Measurements from ENCODE around the gene OR6C68.
A peak's percentile ranks its signal among the peaks of the same experiment; 100 is the strongest.

Gene OR6C68

DNA sequence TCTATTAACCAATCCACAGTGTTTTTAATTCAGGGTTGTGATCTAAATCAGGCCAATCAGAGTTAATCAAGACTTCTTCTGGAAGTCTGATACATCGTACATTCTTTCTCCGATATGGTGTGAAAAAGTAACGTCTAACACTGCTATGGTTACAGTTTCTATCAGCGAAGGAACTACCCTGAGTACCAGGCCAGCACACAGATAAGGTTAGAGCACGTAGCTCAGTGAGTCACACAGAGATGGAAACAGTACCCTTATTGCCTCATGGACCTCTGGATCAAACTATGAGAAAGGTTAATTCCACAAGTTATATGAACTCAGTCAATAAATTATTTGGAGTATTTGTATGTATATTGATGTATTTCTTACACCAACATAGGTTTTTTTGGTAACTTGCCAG lies 3.3 kb downstream of the OR6C68 start:
- no peaks in the 10 kb centered on the region for H3K79me2 ChIP-seq (ENCODE audit: control insufficient read depth, insufficient read depth, low read length)
- DNase-seq = no peak
- no peaks in the 10 kb centered on the region for H3K27me3 ChIP-seq (ENCODE audit: insufficient read depth, low read length, poor library complexity)
- H3K9ac ChIP-seq (ENCODE audit: low read length) = no peak overlapping the region
- no peak overlapping the region for H3K4me2 ChIP-seq (ENCODE audit: low read length)
- H2BK120ac ChIP-seq (ENCODE audit: low read depth, low read length) = no peak overlapping the region
- WGBS (ENCODE audit: extremely low coverage, insufficient coverage, low lambda C conversion rate) = no CpG with 5 or more reads among the region's 5 CpGs
- H3K4me1 ChIP-seq (ENCODE audit: control insufficient read depth, low read depth, low read length) = no peaks in the 10 kb centered on the region
- H3K36me3 ChIP-seq (ENCODE audit: control insufficient read depth, insufficient read depth, low read length) = no peaks in the 10 kb centered on the region
- no peak overlapping the region for H3K4me3 ChIP-seq (ENCODE audit: low read length)
- no peak overlapping the region for H3K56ac ChIP-seq (ENCODE audit: low read length)
- no peak overlapping the region for H3K27ac ChIP-seq (ENCODE audit: low read depth, low read length)
- no peak overlapping the region for H4K8ac ChIP-seq (ENCODE audit: low read depth, low read length)
- H3K23ac ChIP-seq (ENCODE audit: low read length) = no peak overlapping the region
- H3K79me1 ChIP-seq (ENCODE audit: low read length) = no peaks in the 10 kb centered on the region
- H2BK5ac ChIP-seq (ENCODE audit: low read length) = no peak overlapping the region
- no peak overlapping the region for H4K5ac ChIP-seq (ENCODE audit: low read length)
- no peak overlapping the region for H3K4ac ChIP-seq (ENCODE audit: low read depth, low read length)
- H2BK15ac ChIP-seq (replicated peaks; ENCODE audit: low read depth) = no peak overlapping the region
- H2AK5ac ChIP-seq (ENCODE audit: low read length) = no peak overlapping the region
- no peak overlapping the region for H3K18ac ChIP-seq (ENCODE audit: low read length)

DNA sequence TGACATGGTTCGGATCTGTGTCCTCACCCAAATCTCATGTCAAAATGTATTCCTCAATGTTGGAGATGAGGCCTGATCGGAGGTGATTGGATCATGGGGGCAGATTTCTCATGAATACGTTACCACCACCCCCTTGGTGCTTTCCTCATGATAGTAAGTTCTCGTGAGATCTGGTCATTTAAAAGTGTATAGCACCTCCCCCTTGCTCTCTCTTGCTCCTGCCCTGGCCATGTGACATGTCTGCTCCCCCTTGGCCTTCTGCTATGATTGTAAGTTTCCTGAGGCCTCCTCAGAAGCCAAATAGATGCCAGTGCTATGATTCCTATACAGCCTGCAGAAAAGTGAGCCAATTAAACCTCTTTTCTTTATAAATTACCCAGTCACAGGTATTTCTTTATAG lies 7.1 kb downstream of the OR6C68 start:
- Histone ChIP-seq H3K4me3 (ENCODE audit: low read length) (no peak overlapping the region), H2BK5ac (ENCODE audit: low read length) (no peak overlapping the region), H2AK5ac (ENCODE audit: low read length) (no peak overlapping the region), H3K4ac (ENCODE audit: low read depth, low read length) (no peak overlapping the region), H3K9ac (ENCODE audit: low read length) (no peak overlapping the region), H3K27me3 (ENCODE audit: insufficient read depth, low read length, poor library complexity) (no peaks in the 10 kb centered on the region), H3K56ac (ENCODE audit: low read length) (no peak overlapping the region), H2BK15ac (replicated peaks; ENCODE audit: low read depth) (no peak overlapping the region), H3K36me3 (ENCODE audit: control insufficient read depth, insufficient read depth, low read length) (no peaks in the 10 kb centered on the region), H3K4me2 (ENCODE audit: low read length) (no peak overlapping the region), H3K79me1 (ENCODE audit: low read length) (no peaks in the 10 kb centered on the region), H3K18ac (ENCODE audit: low read length) (no peak overlapping the region), H3K27ac (ENCODE audit: low read depth, low read length) (no peak overlapping the region), H4K8ac (ENCODE audit: low read depth, low read length) (no peak overlapping the region), H2BK120ac (ENCODE audit: low read depth, low read length) (no peak overlapping the region), H3K4me1 (ENCODE audit: control insufficient read depth, low read depth, low read length) (no peaks in the 10 kb centered on the region), H4K5ac (ENCODE audit: low read length) (no peak overlapping the region), H3K23ac (ENCODE audit: low read length) (no peak overlapping the region), H3K79me2 (ENCODE audit: control insufficient read depth, insufficient read depth, low read length) (no peaks in the 10 kb centered on the region)
- no CpG with 5 or more reads among the region's 4 CpGs for WGBS (ENCODE audit: extremely low coverage, insufficient coverage, low lambda C conversion rate)
- no peak for DNase-seq

DNA sequence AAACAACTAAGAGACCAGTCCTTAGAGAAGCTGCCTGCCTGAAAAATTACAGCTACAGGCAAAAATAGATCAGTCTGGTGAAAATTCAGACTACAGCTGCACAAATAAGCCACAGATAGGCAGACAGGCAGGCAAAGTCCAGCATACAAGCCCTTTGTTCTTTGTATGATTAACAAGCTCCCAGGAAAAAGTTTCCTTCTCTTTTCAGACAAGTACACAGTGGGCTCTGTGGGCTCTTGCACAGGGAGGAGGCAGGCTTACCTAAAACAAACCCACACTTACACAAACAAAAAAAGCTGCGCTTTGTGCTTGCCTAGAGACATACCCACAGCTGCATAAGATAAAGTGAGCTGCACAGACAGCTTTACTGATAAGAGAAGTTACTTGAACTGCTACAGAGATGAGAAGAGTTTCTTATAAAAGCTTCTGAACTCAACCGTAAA lies 7.7 kb downstream of the OR6C68 start:
- WGBS (ENCODE audit: extremely low coverage, insufficient coverage, low lambda C conversion rate) = no CpG with 5 or more reads among the region's 2 CpGs
- no peak overlapping the region for H3K27ac ChIP-seq (ENCODE audit: low read depth, low read length)

DNA sequence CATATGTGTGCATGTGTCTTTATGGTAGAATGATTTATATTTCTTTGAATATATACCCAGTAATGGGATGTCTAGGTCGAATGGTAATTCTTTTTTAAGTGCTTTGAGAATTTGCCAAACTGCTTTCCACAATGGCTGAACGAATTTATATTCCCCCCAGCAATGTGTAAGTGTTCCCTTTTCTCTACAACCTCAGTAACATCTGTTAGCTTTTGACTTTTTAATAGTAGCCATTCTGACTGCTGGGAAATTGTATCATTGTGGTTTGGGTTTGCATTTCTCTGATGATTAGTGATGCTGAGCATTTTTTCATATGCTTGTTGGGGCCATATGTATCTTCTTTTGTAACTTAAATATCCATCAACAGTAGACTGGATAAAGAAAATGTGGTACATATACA lies 9.4 kb downstream of the OR6C68 start:
- H2BK120ac ChIP-seq (ENCODE audit: low read depth, low read length) = no peak overlapping the region
- H3K79me1 ChIP-seq (ENCODE audit: low read length) = no peaks in the 10 kb centered on the region
- no peak overlapping the region for H3K4ac ChIP-seq (ENCODE audit: low read depth, low read length)
- no peaks in the 10 kb centered on the region for H3K27me3 ChIP-seq (ENCODE audit: insufficient read depth, low read length, poor library complexity)
- no peak overlapping the region for H3K9ac ChIP-seq (ENCODE audit: low read length)
- no peak overlapping the region for H3K4me2 ChIP-seq (ENCODE audit: low read length)
- H2BK15ac ChIP-seq (replicated peaks; ENCODE audit: low read depth) = no peak overlapping the region
- H3K18ac ChIP-seq (ENCODE audit: low read length) = no peak overlapping the region
- H3K79me2 ChIP-seq (ENCODE audit: control insufficient read depth, insufficient read depth, low read length) = no peaks in the 10 kb centered on the region
- H3K27ac ChIP-seq (ENCODE audit: low read depth, low read length) = no peak overlapping the region
- no CpG with 5 or more reads among the region's 2 CpGs for WGBS (ENCODE audit: extremely low coverage, insufficient coverage, low lambda C conversion rate)
- H3K56ac ChIP-seq (ENCODE audit: low read length) = no peak overlapping the region
- DNase-seq = no peak
- H3K36me3 ChIP-seq (ENCODE audit: control insufficient read depth, insufficient read depth, low read length) = no peaks in the 10 kb centered on the region
- no peak overlapping the region for H2AK5ac ChIP-seq (ENCODE audit: low read length)
- H4K5ac ChIP-seq (ENCODE audit: low read length) = no peak overlapping the region
- H3K23ac ChIP-seq (ENCODE audit: low read length) = no peak overlapping the region
- no peak overlapping the region for H3K4me3 ChIP-seq (ENCODE audit: low read length)
- H3K4me1 ChIP-seq (ENCODE audit: control insufficient read depth, low read depth, low read length) = no peaks in the 10 kb centered on the region
- no peak overlapping the region for H2BK5ac ChIP-seq (ENCODE audit: low read length)
- H4K8ac ChIP-seq (ENCODE audit: low read depth, low read length) = no peak overlapping the region

More for the DNA sequence above, 7.7 kb downstream of the OR6C68 start:
- Histone ChIP-seq H3K23ac (ENCODE audit: low read length) (no peak overlapping the region), H3K4me3 (ENCODE audit: low read length) (no peak overlapping the region), H3K56ac (ENCODE audit: low read length) (no peak overlapping the region), H2BK15ac (replicated peaks; ENCODE audit: low read depth) (no peak overlapping the region), H3K4me1 (ENCODE audit: control insufficient read depth, low read depth, low read length) (no peaks in the 10 kb centered on the region), H4K8ac (ENCODE audit: low read depth, low read length) (no peak overlapping the region), H3K79me1 (ENCODE audit: low read length) (no peaks in the 10 kb centered on the region), H3K4me2 (ENCODE audit: low read length) (no peak overlapping the region), H3K36me3 (ENCODE audit: control insufficient read depth, insufficient read depth, low read length) (no peaks in the 10 kb centered on the region), H2AK5ac (ENCODE audit: low read length) (no peak overlapping the region), H4K5ac (ENCODE audit: low read length) (no peak overlapping the region), H3K9ac (ENCODE audit: low read length) (no peak overlapping the region), H3K4ac (ENCODE audit: low read depth, low read length) (no peak overlapping the region), H2BK120ac (ENCODE audit: low read depth, low read length) (no peak overlapping the region), H2BK5ac (ENCODE audit: low read length) (no peak overlapping the region), H3K18ac (ENCODE audit: low read length) (no peak overlapping the region), H3K27me3 (ENCODE audit: insufficient read depth, low read length, poor library complexity) (no peaks in the 10 kb centered on the region), H3K79me2 (ENCODE audit: control insufficient read depth, insufficient read depth, low read length) (no peaks in the 10 kb centered on the region)
- DNase-seq = no peak

DNA sequence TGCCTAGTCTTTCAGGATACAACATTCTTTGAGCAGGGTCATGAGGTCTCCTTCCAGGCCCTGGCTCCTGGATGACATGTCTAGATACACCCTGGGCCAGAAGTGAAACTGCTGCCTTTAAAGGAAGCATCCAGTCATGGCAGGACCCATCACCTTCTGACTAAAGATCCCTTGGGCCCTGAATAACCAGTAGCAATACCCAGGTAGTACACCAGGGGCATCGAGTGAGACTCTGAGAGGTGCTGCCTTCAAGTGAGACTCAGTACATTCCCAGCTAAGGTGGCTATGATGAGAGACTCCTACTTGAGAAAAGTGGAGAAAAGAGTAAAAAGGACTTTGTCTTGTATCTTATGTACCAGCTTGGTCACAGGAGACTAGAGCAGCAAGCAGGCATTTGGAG lies 23.5 kb downstream of the OR6C68 start:
- no peak overlapping the region for H3K4me2 ChIP-seq (ENCODE audit: low read length)
- no peak overlapping the region for H3K23ac ChIP-seq (ENCODE audit: low read length)
- no peak overlapping the region for H3K4ac ChIP-seq (ENCODE audit: low read depth, low read length)
- H3K4me1 ChIP-seq (ENCODE audit: control insufficient read depth, low read depth, low read length) = no peaks in the 10 kb centered on the region
- H4K8ac ChIP-seq (ENCODE audit: low read depth, low read length) = no peak overlapping the region
- no peaks in the 10 kb centered on the region for H3K79me2 ChIP-seq (ENCODE audit: control insufficient read depth, insufficient read depth, low read length)
- no peak overlapping the region for H2BK15ac ChIP-seq (replicated peaks; ENCODE audit: low read depth)
- H4K5ac ChIP-seq (ENCODE audit: low read length) = no peak overlapping the region
- no peak overlapping the region for H3K56ac ChIP-seq (ENCODE audit: low read length)
- no peak overlapping the region for H3K18ac ChIP-seq (ENCODE audit: low read length)
- no peaks in the 10 kb centered on the region for H3K36me3 ChIP-seq (ENCODE audit: control insufficient read depth, insufficient read depth, low read length)
- no peak overlapping the region for H3K9ac ChIP-seq (ENCODE audit: low read length)
- no peaks in the 10 kb centered on the region for H3K79me1 ChIP-seq (ENCODE audit: low read length)
- DNase-seq = peak; percentile 8
- no peaks in the 10 kb centered on the region for H3K27me3 ChIP-seq (ENCODE audit: insufficient read depth, low read length, poor library complexity)
- no peak overlapping the region for H2BK5ac ChIP-seq (ENCODE audit: low read length)
- no peak overlapping the region for H3K27ac ChIP-seq (ENCODE audit: low read depth, low read length)
- no peak overlapping the region for H3K4me3 ChIP-seq (ENCODE audit: low read length)
- no peak overlapping the region for H2BK120ac ChIP-seq (ENCODE audit: low read depth, low read length)
- no peak overlapping the region for H2AK5ac ChIP-seq (ENCODE audit: low read length)
- WGBS (ENCODE audit: extremely low coverage, insufficient coverage, low lambda C conversion rate) = no CpG with 5 or more reads among the region's 1 CpG

DNA sequence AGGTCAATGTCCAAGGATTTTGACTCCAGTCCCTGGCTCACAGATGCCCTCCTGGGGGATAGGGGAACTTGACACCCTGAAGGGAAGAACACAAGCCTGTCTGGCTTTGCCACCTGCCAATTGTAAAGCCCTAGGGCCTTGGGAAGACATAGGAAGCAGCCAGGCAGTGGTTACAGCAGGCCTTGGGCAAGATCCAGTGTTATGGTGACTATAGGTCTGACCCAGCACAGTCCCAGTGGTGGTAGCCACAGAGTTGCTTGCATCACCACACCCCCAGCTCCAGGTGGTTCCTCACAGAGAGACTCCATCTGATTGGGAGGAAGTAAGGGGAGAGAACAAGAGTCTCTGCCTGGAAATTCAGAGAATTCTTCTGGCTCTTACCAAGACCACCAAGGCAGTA lies 24.2 kb downstream of the OR6C68 start:
- no peak overlapping the region for H3K9ac ChIP-seq (ENCODE audit: low read length)

More for the DNA sequence above, 24.2 kb downstream of the OR6C68 start:
- Histone ChIP-seq H3K27ac (ENCODE audit: low read depth, low read length) (no peak overlapping the region), H3K56ac (ENCODE audit: low read length) (no peak overlapping the region), H2BK5ac (ENCODE audit: low read length) (no peak overlapping the region), H4K5ac (ENCODE audit: low read length) (no peak overlapping the region), H3K18ac (ENCODE audit: low read length) (no peak overlapping the region), H3K23ac (ENCODE audit: low read length) (no peak overlapping the region), H3K36me3 (ENCODE audit: control insufficient read depth, insufficient read depth, low read length) (no peaks in the 10 kb centered on the region), H3K4ac (ENCODE audit: low read depth, low read length) (no peak overlapping the region), H2BK15ac (replicated peaks; ENCODE audit: low read depth) (no peak overlapping the region), H4K8ac (ENCODE audit: low read depth, low read length) (no peak overlapping the region), H3K4me3 (ENCODE audit: low read length) (no peak overlapping the region), H3K79me2 (ENCODE audit: control insufficient read depth, insufficient read depth, low read length) (no peaks in the 10 kb centered on the region), H2BK120ac (ENCODE audit: low read depth, low read length) (no peak overlapping the region), H3K79me1 (ENCODE audit: low read length) (no peaks in the 10 kb centered on the region), H3K27me3 (ENCODE audit: insufficient read depth, low read length, poor library complexity) (no peaks in the 10 kb centered on the region), H3K4me1 (ENCODE audit: control insufficient read depth, low read depth, low read length) (no peaks in the 10 kb centered on the region), H3K4me2 (ENCODE audit: low read length) (no peak overlapping the region), H2AK5ac (ENCODE audit: low read length) (no peak overlapping the region)
- no peak for DNase-seq
